CD14-positive monocyte (primary cell): ENCODE results near the gene VPS33A. TPM values are rescaled to one million over a fixed set of nuclear protein-coding genes. Genes with fewer than 3 reads are reported as not detected.

Experiments used
- DNase-seq, 3 donors: peaks; one replicate each; pipeline ENCODE4 v3.0.0-alpha.2; 2011 to 2022
- H2AFZ ChIP-seq: 2 replicates; pipeline ENCODE4 v1.6.0; 2012; ENCODE audit warnings: mild to moderate bottlenecking, low read depth, low read length, inconsistent platforms; ENCODE audit not compliant: insufficient read depth, poor library complexity, severe bottlenecking
- H3K27ac ChIP-seq, 2 donors: 1 replicate in 1 of 2; 2 replicates in 1 of 2; pipeline ENCODE4 v1.5.1; 2012 to 2013; ENCODE audit warnings: low read length in 2 of 2, control low read depth in 1 of 2, inconsistent platforms in 1 of 2, low read depth in 1 of 2, mild to moderate bottlenecking in 1 of 2
- H3K27me3 ChIP-seq, 2 donors: one replicate each; pipeline versions ENCODE4 v1.6.0 to v1.6.1; 2011 to 2013; ENCODE audit warnings: low read length in 2 of 2; ENCODE audit not compliant: control insufficient read depth in 2 of 2, insufficient read depth in 2 of 2
- H3K36me3 ChIP-seq, 2 donors: replicated peaks in 1 of 2; 1 replicate in 1 of 2; 2 replicates in 1 of 2; pipeline versions ENCODE4 v1.5.1 to v1.6.1; 2012 to 2013; ENCODE audit warnings: low read length in 2 of 2, control low read depth in 1 of 2, inconsistent platforms in 1 of 2, mild to moderate bottlenecking in 1 of 2; ENCODE audit not compliant: insufficient read depth in 2 of 2, control insufficient read depth in 1 of 2
- H3K4me1 ChIP-seq, 2 donors: 1 replicate in 1 of 2; 2 replicates in 1 of 2; pipeline versions ENCODE4 v1.5.1 to v1.6.1; 2012 to 2013; ENCODE audit warnings: low read length in 2 of 2, control low read depth in 1 of 2, inconsistent platforms in 1 of 2, mild to moderate bottlenecking in 1 of 2, moderate library complexity in 1 of 2; ENCODE audit not compliant: insufficient read depth in 2 of 2, control insufficient read depth in 1 of 2
- H3K4me2 ChIP-seq: replicated peaks from 2 replicates; pipeline ENCODE3; 2012; ENCODE audit warnings: low read length, moderate library complexity, mild to moderate bottlenecking; ENCODE audit not compliant: poor library complexity, severe bottlenecking; ENCODE audit errors: extremely low read depth
- H3K4me3 ChIP-seq, 3 experiments: fragments of 200-600 bp in 1 of 3; sonication (generic) in 1 of 3; replicated peaks in 1 of 3; 1 replicate in 2 of 3; 2 replicates in 1 of 3; pipeline ENCODE4 v1.5.1; 2011 to 2013; ENCODE audit warnings: low read length in 3 of 3, mild to moderate bottlenecking in 3 of 3, control low read depth in 2 of 3, low read depth in 2 of 3, inconsistent platforms in 1 of 3, moderate library complexity in 1 of 3
- H3K79me2 ChIP-seq: 2 replicates; pipeline ENCODE4 v1.6.0; 2012; ENCODE audit warnings: mild to moderate bottlenecking, control low read depth, inconsistent platforms, low read length, moderate library complexity; ENCODE audit not compliant: insufficient read depth
- H3K9ac ChIP-seq: 2 replicates; pipeline ENCODE4 v1.6.0; 2017; ENCODE audit warnings: low read length, mild to moderate bottlenecking; ENCODE audit not compliant: insufficient read depth, poor library complexity, severe bottlenecking
- H3K9me3 ChIP-seq, 2 donors: replicated peaks in 1 of 2; 1 replicate in 1 of 2; 2 replicates in 1 of 2; pipeline versions ENCODE4 v1.5.1 to v1.6.1; 2012 to 2013; ENCODE audit warnings: low read length in 2 of 2, control low read depth in 1 of 2; ENCODE audit not compliant: control insufficient read depth in 1 of 2, insufficient read depth in 1 of 2
- H4K20me1 ChIP-seq: 2 replicates; pipeline ENCODE4 v1.6.0; 2012; ENCODE audit warnings: mild to moderate bottlenecking, low read length, control low read depth, moderate library complexity; ENCODE audit not compliant: insufficient read depth
- H3K27ac Mint-ChIP-seq, 7 donors: one replicate each; pipeline ENCODE4 v1.8.0; 2020; ENCODE audit warnings: mild to moderate bottlenecking in 7 of 7, mixed read lengths in 7 of 7, moderate library complexity in 6 of 7, inconsistent platforms in 2 of 7
- H3K27me3 Mint-ChIP-seq, 3 donors: one replicate each; pipeline ENCODE4 v1.8.0; 2021 to 2022; ENCODE audit warnings: low read depth in 3 of 3, mild to moderate bottlenecking in 3 of 3, mixed read lengths in 3 of 3, moderate library complexity in 3 of 3, inconsistent platforms in 1 of 3
- H3K36me3 Mint-ChIP-seq, 2 donors: one replicate each; pipeline ENCODE4 v1.8.0; 2020; ENCODE audit warnings: mixed read lengths in 2 of 2, inconsistent platforms in 1 of 2, mild to moderate bottlenecking in 1 of 2
- H3K4me1 Mint-ChIP-seq: one replicate; pipeline ENCODE4 v1.8.0; 2020; ENCODE audit warnings: mild to moderate bottlenecking, mixed read lengths
- H3K4me3 Mint-ChIP-seq, 2 donors: one replicate each; pipeline ENCODE4 v1.8.0; 2020; ENCODE audit warnings: mild to moderate bottlenecking in 2 of 2, mixed read lengths in 2 of 2, moderate library complexity in 1 of 2
- H3K9me3 Mint-ChIP-seq, 7 donors: one replicate each; pipeline ENCODE4 v1.8.0; 2020 to 2022; ENCODE audit warnings: mixed read lengths in 7 of 7, mild to moderate bottlenecking in 6 of 7, moderate library complexity in 6 of 7, inconsistent platforms in 2 of 7
- CTCF ChIP-seq: fragments of 200-600 bp; IDR thresholded peaks from one replicate; pipeline ENCODE4 v1.8.0; 2022; ENCODE audit warnings: antibody characterized with exemption, mild to moderate bottlenecking
- WGBS: methylation state at CpG from one replicate; pipeline ENCODE4 v1.1.5; 2013; ENCODE audit warnings: missing lambda C conversion rate; ENCODE audit not compliant: insufficient coverage; 5-methylcytosine and 5-hydroxymethylcytosine counted together
- intact Hi-C, 2 donors: fragments of 100-400 bp; cut with micrococcal nuclease; formaldehyde crosslinking; loops; one replicate each; pipeline versions ENCODE4 v1.15.0 to v1.15.1; 2023
- polyA plus RNA-seq, 3 donors: library from polyadenylated mRNA; depleted of rRNA in 1 of 3; unstranded in 2 of 3; stranded (reverse) in 1 of 3; fragments of 300-500 nt in 2 of 3; fragments of >200 nt in 1 of 3; fragmentation: Illumina TruSeq in 2 of 3; gene quantifications; 1 replicate in 2 of 3; 2 replicates in 1 of 3; pipeline ENCODE4 v1.2.3, GENCODE V29; 2012 to 2021

Gene VPS33A
- polyA plus RNA-seq, 3 donors = 15.3 to 33.1 (median 32.9) TPM

- no peak overlapping the region for H3K27ac ChIP-seq
- no peak overlapping the region for H3K4me2 ChIP-seq
- no peak overlapping the region for H3K4me3 ChIP-seq
- no peak overlapping the region for H2AFZ ChIP-seq
- no peaks in the 10 kb centered on the region for H3K9me3 ChIP-seq
- H4K20me1 ChIP-seq = peaks cover 4% of the 10 kb centered on the region
- H3K79me2 ChIP-seq = no peaks in the 10 kb centered on the region
- intact Hi-C loops = no loop called here
- no peak overlapping the region for H3K9ac ChIP-seq
- no peaks in the 10 kb centered on the region for H3K27me3 ChIP-seq
- Mint-ChIP-seq H3K27me3 (peaks cover 0 to 2% (median 0%) of the 10 kb centered on the region in 3 donors), H3K4me1 (peaks cover 1% of the 10 kb centered on the region), H3K4me3 (no peak overlapping the region), H3K27ac (no peak overlapping the region), H3K36me3 (peaks cover 65 to 85% of the 10 kb centered on the region in 2 donors), H3K9me3 (no peaks in the 10 kb centered on the region)
- H3K4me1 ChIP-seq = no peaks in the 10 kb centered on the region
- WGBS = 99% methylated on average over 8 of the region's 11 CpGs
- TF ChIP-seq CTCF = no peak
- no peak for DNase-seq
- H3K36me3 ChIP-seq = peaks cover 61 to 93% of the 10 kb centered on the region in 2 donors
These were observed 21.5 kb downstream of the VPS33A start for GRCh38 chr12:122244565-122245371.

- Histone ChIP-seq H3K9me3 (no peaks in the 10 kb centered on the region), H3K27me3 (no peaks in the 10 kb centered on the region), H3K4me3 (no peak overlapping the region), H3K9ac (no peak overlapping the region), H2AFZ (no peak overlapping the region), H3K27ac (no peak overlapping the region), H3K4me1 (no peaks in the 10 kb centered on the region), H4K20me1 (peaks cover 4% of the 10 kb centered on the region), H3K36me3 (peaks cover 55 to 93% of the 10 kb centered on the region in 2 donors), H3K79me2 (no peaks in the 10 kb centered on the region), H3K4me2 (no peak overlapping the region)
- no peaks in the 10 kb centered on the region for H3K9me3 Mint-ChIP-seq
- no peak overlapping the region for H3K4me3 Mint-ChIP-seq
- peaks cover 0 to 3% (median 2%) of the 10 kb centered on the region in 3 donors for H3K27me3 Mint-ChIP-seq
- peaks cover 1% of the 10 kb centered on the region for H3K4me1 Mint-ChIP-seq
- no peak for DNase-seq
- peaks cover 62 to 84% of the 10 kb centered on the region in 2 donors for H3K36me3 Mint-ChIP-seq
- intact Hi-C loops = no loop called here
- WGBS = 100% methylated on average over 1 of the region's 6 CpGs
- H3K27ac Mint-ChIP-seq = no peak overlapping the region
- no peak for TF ChIP-seq CTCF
These were observed 22.3 kb downstream of the VPS33A start for GRCh38 chr12:122243965-122244364.
